AG04449 (cell line): ENCODE results near the gene SSBP3.

Experiments used
- CTCF ChIA-PET: fragments of 350-600 bp; formaldehyde crosslinking; extraction: SDS; loops from one replicate; lab custom pipeline; 2021; ENCODE audit warnings: antibody characterized with exemption; lab: Yijun Ruan, JAX
- POLR2A ChIA-PET: fragments of 400-600, 350-600 bp; formaldehyde crosslinking; extraction: SDS; loops from one replicate; lab custom pipeline; 2020; ENCODE audit warnings: antibody characterized with exemption, inconsistent platforms; lab: Yijun Ruan, JAX
- DNase-seq: peaks from one replicate; pipeline ENCODE4 v3.0.0-alpha.2; 2010; ENCODE audit warnings: low read depth, low spot score
- H3K4me3 ChIP-seq: 2 replicates; pipeline ENCODE4 v1.5.1; 2011; ENCODE audit warnings: low read depth, mild to moderate bottlenecking, control low read depth, low read length
- TF ChIP-seq, protein P1 (sequence below): IDR thresholded peaks from one replicate; pipeline ENCODE4 v1.5.1; 2011; ENCODE audit warnings: mild to moderate bottlenecking, moderate library complexity, low read length, control low read depth, inconsistent platforms; ENCODE audit not compliant: insufficient read depth; ENCODE audit errors: missing control alignments

SSBP3 gene

DNA sequence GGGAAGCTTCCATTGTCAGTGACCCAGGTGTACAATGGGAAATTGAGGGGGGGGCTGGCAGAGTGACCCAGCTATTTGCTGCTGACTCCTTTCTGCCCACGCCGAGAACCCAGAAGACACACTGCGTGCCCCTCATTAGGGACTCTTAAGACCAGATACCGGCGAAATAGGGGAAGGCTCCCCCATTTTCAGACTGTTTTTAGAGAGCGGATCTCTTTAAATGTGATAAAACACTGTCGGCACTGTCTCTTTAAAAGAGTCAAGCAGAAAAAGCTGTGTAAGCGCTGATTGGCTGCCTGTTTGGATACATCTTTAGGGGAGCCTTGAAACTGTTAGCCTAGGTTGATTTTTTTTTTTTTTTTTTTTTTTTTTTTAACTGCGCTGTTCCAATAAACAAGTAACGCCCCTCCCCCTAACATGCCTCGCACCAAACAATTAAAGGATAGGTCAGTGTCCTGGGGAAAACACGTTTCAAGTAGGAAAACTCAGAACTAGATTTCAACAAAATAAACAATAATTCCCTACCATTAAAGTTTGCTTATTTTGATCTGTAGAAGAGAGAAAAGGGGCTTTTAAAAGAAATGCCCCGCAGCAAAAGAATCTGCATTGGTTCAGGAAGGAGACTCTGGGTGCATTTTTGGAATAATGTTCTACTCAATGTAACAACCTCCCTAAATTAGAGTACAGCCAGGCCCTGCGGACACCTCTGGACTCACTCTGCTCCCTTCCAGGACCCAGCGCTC is 1.4 kb upstream of the SSBP3 start:
- H3K4me3 ChIP-seq = peak overlapping the region; percentile 70
- DNase-seq = peak; percentile 72
- TF ChIP-seq, protein P1, sequence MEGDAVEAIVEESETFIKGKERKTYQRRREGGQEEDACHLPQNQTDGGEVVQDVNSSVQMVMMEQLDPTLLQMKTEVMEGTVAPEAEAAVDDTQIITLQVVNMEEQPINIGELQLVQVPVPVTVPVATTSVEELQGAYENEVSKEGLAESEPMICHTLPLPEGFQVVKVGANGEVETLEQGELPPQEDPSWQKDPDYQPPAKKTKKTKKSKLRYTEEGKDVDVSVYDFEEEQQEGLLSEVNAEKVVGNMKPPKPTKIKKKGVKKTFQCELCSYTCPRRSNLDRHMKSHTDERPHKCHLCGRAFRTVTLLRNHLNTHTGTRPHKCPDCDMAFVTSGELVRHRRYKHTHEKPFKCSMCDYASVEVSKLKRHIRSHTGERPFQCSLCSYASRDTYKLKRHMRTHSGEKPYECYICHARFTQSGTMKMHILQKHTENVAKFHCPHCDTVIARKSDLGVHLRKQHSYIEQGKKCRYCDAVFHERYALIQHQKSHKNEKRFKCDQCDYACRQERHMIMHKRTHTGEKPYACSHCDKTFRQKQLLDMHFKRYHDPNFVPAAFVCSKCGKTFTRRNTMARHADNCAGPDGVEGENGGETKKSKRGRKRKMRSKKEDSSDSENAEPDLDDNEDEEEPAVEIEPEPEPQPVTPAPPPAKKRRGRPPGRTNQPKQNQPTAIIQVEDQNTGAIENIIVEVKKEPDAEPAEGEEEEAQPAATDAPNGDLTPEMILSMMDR = no peak
- CTCF ChIA-PET = interaction anchor here (0.9 to 6.0 kb wide), 5 partner anchors 80 to 326 kb away, joined by 3 to 71 read pairs (median 4); no protein-coding TSS in a partner anchor
- POLR2A ChIA-PET = interaction anchor here (0.6 to 1.4 kb wide), 6 partner anchors 72 to 237 kb away, joined by 3 to 13 read pairs (median 3); partner anchors contain the start of genes CYB5RL and MRPL37

DNA sequence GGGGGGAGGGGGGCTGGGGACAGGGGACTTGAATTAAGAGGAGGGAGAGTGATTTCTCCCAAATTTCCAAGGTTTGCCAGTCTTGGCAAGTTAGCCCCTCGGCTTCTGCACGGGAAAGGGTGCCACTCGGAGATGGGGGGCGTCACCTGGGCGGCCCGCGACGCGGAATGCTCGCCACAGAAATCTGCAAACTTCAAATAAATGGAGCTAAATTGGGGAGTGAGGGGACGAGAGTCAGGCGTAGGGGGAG is 885 bp upstream of the SSBP3 start:
- H3K4me3 ChIP-seq = peak overlapping the region; percentile 70
- TF ChIP-seq, protein P1 = no peak
- ChIA-PET POLR2A (interaction anchor here (1.0 to 1.4 kb wide), 2 partner anchors 72 to 82 kb away, joined by 3 to 13 read pairs; no protein-coding TSS in a partner anchor), CTCF (interaction anchor here (0.9 to 6.0 kb wide), 5 partner anchors 81 to 325 kb away, joined by 3 to 71 read pairs (median 4); no protein-coding TSS in a partner anchor)
- no peak for DNase-seq

DNA sequence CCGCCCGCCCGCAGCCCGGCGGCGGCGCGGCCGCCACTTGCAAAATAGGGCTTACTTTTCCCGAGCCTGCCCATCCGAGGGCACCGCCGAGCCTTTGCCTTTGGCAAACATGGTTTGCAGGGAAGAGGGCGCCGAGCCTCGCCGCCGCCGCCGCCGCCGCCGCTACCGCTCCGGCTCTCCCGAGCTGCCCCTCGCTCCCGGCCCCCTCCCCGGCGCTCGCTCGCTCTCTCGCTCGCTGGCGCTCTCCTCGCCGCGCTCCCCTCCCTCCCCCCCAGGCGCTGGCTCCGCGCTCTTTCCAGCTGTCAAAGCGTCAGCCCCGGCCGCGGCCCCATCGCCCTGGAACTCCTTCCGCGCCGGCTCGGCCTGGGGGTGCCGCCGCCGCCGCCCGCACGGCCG is 298 bp downstream of the SSBP3 start:
- CTCF ChIA-PET = interaction anchor here (1.0 to 6.0 kb wide), 3 partner anchors 9 to 133 kb away, joined by 4 to 71 read pairs (median 13); no protein-coding TSS in a partner anchor

DNA sequence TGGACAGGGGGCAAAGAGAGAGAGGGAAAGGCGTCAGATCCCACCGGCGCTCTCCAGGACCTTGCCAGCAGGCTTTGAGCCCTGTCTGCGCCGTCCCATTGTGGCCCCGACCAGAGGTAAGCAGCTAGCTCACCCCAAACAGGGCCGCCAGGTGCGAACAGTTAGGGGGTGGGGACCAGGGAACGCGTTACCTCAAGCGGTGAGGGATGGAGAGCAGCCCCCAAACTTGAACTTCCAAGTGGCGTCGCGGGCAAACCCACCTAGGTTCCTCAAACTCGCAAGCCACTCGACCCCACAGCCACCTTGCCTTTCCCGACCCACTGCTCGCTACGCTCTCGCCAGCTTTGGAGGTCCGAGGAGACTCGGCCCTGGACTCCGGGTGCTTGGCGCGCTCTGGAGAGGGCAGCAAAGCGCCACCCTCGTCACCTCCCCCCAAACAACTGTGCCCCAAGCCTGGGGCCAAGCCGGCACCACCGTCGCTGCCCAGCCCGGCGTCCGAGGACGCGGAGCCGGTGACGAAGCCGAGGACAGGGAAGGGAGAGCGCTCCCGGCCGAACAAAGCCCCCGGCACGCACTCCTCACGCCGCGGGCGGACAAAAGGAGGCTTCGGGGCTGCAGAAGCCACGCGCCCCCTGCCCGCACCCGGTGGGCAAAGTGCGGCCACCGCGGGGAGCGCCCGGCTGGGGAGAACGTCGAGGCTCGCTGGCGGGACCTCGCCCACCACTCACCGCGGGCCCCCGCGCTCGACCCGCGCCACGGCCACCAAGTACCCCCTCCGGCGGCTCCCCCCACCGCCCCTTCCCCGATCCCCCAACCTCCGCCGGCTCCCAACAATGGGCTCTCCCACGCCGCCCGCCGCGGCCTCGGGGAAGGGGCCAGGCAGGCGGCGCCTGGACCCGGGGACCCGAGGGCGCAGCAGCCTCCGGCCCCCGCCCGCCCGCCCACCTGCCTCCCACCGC is 976 bp downstream of the SSBP3 start:
- ChIA-PET POLR2A (no interaction called here), CTCF (interaction anchor here (1.0 to 6.0 kb wide), 5 partner anchors 8 to 282 kb away, joined by 3 to 71 read pairs (median 5); no protein-coding TSS in a partner anchor)
- no peak for DNase-seq
- TF ChIP-seq, protein P1 = no peak
- H3K4me3 ChIP-seq = peak overlapping the region; percentile 79

More for the DNA sequence above, 298 bp downstream of the SSBP3 start:
- no peak for DNase-seq
- POLR2A ChIA-PET = interaction anchor here (0.6 to 1.0 kb wide), 3 partner anchors 9 to 82 kb away, joined by 3 read pairs; no protein-coding TSS in a partner anchor
- TF ChIP-seq, protein P1 = no peak
- peak overlapping the region; percentile 79 for H3K4me3 ChIP-seq

DNA sequence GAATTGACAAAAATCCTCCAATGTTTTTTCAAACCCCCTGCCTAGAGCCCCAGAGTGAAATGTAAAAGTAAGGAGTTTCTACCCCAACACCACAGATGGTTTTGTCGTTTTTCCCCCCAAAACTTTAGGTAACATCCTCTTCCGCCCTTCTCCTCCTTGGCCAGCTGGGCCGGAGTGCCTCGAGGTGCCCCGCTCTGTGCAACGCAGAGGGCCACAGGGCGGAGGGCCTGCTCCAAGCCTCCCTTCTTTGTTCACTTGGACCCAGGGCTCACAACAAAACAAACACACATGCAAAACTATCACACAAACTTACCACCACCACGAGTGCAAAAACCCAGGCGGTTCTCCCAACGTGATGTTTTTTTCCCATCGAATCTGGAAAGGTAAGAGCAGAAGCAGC is 1.9 kb downstream of the SSBP3 start:
- TF ChIP-seq, protein P1 = no peak
- no peak for DNase-seq
- H3K4me3 ChIP-seq = peak overlapping the region; percentile 79
- ChIA-PET CTCF (interaction anchor here (1.0 to 6.0 kb wide), 7 partner anchors 19 to 349 kb away, joined by 3 to 71 read pairs (median 5); no protein-coding TSS in a partner anchor), POLR2A (no interaction called here)
